ENCODE results near the gene FAM177A1. TPM values are rescaled to one million over a fixed set of nuclear protein-coding genes. Genes with fewer than 3 reads are reported as not detected.
A peak's percentile ranks its signal among the peaks of the same experiment; 100 is the strongest.

FAM177A1 gene
- total and polyA plus RNA-seq, 9 of the 15 experiments (the other 6 are each of a cell fraction or from before 2014, with no cell fraction given) = 7.7 to 36.2 (median 29.9) TPM

DNA sequence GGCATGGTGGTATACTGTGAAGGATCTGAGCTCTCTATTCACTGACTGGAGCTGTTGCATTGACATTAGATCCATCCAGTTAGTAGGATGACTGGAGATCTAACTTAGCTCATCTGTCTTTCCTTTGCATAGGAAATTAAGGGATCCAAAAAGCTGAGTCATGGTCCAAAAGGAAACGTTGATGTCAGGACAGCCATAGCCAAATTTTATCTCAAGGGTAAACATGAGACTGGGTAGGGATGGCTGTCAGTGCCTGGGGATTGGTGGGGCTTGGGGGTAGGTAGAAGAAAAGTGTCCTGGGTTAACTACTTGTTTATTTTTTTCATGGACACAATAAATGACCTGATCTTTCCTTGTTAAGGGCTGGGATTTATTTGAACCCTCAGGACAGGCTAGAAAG, 4.6 kb downstream of the FAM177A1 start (continued):
- TF ChIP-seq, protein P1, sequence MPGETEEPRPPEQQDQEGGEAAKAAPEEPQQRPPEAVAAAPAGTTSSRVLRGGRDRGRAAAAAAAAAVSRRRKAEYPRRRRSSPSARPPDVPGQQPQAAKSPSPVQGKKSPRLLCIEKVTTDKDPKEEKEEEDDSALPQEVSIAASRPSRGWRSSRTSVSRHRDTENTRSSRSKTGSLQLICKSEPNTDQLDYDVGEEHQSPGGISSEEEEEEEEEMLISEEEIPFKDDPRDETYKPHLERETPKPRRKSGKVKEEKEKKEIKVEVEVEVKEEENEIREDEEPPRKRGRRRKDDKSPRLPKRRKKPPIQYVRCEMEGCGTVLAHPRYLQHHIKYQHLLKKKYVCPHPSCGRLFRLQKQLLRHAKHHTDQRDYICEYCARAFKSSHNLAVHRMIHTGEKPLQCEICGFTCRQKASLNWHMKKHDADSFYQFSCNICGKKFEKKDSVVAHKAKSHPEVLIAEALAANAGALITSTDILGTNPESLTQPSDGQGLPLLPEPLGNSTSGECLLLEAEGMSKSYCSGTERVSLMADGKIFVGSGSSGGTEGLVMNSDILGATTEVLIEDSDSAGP (CRISPR knock-in tag; IDR thresholded peaks at IDR 0.05) = no peak
- TF ChIP-seq CBX1 (IDR thresholded peaks at IDR 0.05; ENCODE audit: low read depth) (no peak), ILK (tag; IDR thresholded peaks at IDR 0.05; ENCODE audit: borderline replicate concordance, low read depth) (no peak), RBFOX2 (IDR thresholded peaks at IDR 0.05; ENCODE audit: low read depth, low read length) (no peak), HDAC2 (IDR thresholded peaks at IDR 0.05) (peak; percentile 63; the same call in 1 of the 2 replicates), EP400 (IDR thresholded peaks at IDR 0.05) (0 out of 2 replicates have a peak, but pooled peaks have one; percentile 46), JUND (IDR thresholded peaks at IDR 0.05; ENCODE audit: borderline replicate concordance, low read depth, low read length) (peak; percentile 63; the same call in 1 of the 2 replicates), JUND (tag; IDR thresholded peaks at IDR 0.05; ENCODE audit: borderline replicate concordance, low read depth, low read length) (peak; percentile 69; the same call in 1 of the 3 replicates), NFIC (IDR thresholded peaks at IDR 0.05) (0 out of 2 replicates have a peak, but pooled peaks have one; percentile 25), PHB (CRISPR knock-in tag; IDR thresholded peaks at IDR 0.05) (no peak), POLR3G (IDR thresholded peaks at IDR 0.05; ENCODE audit: extremely low read depth, insufficient read length, insufficient replicate concordance) (no peak), BDP1 (IDR thresholded peaks at IDR 0.05; ENCODE audit: insufficient read depth, insufficient read length) (no peak), XRCC3 (IDR thresholded peaks at IDR 0.05) (no peak), SOX6 (IDR thresholded peaks at IDR 0.05) (0 out of 2 replicates have a peak, but pooled peaks have one; percentile 39), MEIS2 (IDR thresholded peaks at IDR 0.05; ENCODE audit: partially characterized antibody) (peak; percentile 49)
- TF ChIP-seq, protein P2, sequence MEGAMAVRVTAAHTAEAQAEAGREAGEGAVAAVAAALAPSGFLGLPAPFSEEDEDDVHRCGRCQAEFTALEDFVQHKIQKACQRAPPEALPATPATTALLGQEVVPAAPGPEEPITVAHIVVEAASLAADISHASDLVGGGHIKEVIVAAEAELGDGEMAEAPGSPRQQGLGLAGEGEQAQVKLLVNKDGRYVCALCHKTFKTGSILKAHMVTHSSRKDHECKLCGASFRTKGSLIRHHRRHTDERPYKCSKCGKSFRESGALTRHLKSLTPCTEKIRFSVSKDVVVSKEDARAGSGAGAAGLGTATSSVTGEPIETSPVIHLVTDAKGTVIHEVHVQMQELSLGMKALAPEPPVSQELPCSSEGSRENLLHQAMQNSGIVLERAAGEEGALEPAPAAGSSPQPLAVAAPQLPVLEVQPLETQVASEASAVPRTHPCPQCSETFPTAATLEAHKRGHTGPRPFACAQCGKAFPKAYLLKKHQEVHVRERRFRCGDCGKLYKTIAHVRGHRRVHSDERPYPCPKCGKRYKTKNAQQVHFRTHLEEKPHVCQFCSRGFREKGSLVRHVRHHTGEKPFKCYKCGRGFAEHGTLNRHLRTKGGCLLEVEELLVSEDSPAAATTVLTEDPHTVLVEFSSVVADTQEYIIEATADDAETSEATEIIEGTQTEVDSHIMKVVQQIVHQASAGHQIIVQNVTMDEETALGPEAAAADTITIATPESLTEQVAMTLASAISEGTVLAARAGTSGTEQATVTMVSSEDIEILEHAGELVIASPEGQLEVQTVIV (CRISPR knock-in tag; IDR thresholded peaks at IDR 0.05; ENCODE audit: borderline replicate concordance) = no peak
- TF ChIP-seq, protein P3, sequence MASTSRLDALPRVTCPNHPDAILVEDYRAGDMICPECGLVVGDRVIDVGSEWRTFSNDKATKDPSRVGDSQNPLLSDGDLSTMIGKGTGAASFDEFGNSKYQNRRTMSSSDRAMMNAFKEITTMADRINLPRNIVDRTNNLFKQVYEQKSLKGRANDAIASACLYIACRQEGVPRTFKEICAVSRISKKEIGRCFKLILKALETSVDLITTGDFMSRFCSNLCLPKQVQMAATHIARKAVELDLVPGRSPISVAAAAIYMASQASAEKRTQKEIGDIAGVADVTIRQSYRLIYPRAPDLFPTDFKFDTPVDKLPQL (IDR thresholded peaks at IDR 0.05; ENCODE audit: extremely low read depth, insufficient read length) = no peak
- TF ChIP-seq, protein P4, sequence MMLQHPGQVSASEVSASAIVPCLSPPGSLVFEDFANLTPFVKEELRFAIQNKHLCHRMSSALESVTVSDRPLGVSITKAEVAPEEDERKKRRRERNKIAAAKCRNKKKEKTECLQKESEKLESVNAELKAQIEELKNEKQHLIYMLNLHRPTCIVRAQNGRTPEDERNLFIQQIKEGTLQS (IDR thresholded peaks at IDR 0.05) = peak; percentile 75
- TF ChIP-seq, protein P4 (CRISPR knock-in tag; conservative IDR thresholded peaks at IDR 0.05) = no peak
- TF ChIP-seq, protein P5, sequence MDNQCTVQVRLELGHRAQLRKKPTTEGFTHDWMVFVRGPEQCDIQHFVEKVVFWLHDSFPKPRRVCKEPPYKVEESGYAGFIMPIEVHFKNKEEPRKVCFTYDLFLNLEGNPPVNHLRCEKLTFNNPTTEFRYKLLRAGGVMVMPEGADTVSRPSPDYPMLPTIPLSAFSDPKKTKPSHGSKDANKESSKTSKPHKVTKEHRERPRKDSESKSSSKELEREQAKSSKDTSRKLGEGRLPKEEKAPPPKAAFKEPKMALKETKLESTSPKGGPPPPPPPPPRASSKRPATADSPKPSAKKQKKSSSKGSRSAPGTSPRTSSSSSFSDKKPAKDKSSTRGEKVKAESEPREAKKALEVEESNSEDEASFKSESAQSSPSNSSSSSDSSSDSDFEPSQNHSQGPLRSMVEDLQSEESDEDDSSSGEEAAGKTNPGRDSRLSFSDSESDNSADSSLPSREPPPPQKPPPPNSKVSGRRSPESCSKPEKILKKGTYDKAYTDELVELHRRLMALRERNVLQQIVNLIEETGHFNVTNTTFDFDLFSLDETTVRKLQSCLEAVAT (IDR thresholded peaks at IDR 0.05) = no peak
- TF ChIP-seq, protein P6, sequence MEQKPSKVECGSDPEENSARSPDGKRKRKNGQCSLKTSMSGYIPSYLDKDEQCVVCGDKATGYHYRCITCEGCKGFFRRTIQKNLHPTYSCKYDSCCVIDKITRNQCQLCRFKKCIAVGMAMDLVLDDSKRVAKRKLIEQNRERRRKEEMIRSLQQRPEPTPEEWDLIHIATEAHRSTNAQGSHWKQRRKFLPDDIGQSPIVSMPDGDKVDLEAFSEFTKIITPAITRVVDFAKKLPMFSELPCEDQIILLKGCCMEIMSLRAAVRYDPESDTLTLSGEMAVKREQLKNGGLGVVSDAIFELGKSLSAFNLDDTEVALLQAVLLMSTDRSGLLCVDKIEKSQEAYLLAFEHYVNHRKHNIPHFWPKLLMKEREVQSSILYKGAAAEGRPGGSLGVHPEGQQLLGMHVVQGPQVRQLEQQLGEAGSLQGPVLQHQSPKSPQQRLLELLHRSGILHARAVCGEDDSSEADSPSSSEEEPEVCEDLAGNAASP (IDR thresholded peaks at IDR 0.05) = no peak

Data from K562 (cell line).